GM13977 (cell line): ENCODE data around the gene A4GNT.
"Not testable (repeated sequence)": the region's sequence is repeated elsewhere in the genome, so short reads cannot be mapped to it uniquely, and the experiment has no call there.

Experiments used
- DNase-seq: peaks from one replicate; pipeline ENCODE4 v3.0.0; 2012; ENCODE audit warnings: low spot score
- in situ Hi-C: fragments of 300-500 bp; cut with MboI; formaldehyde crosslinking; loops from one replicate; pipeline ENCODE4 v1.12.0; 2022; ENCODE audit warnings: low sequenced_read_pairs, low pct_unique_long_range_greater_than_20kb, mixed read lengths, inconsistent platforms; ENCODE audit not compliant: unreplicated experiment
- TF ChIP-seq, protein P1 (sequence below): IDR thresholded peaks from 2 replicates; pipeline ENCODE4 v1.5.1; 2012; ENCODE audit warnings: mild to moderate bottlenecking, control low read depth; ENCODE audit not compliant: insufficient read depth; ENCODE audit errors: extremely low read depth, missing control alignments

The A4GNT gene

DNA sequence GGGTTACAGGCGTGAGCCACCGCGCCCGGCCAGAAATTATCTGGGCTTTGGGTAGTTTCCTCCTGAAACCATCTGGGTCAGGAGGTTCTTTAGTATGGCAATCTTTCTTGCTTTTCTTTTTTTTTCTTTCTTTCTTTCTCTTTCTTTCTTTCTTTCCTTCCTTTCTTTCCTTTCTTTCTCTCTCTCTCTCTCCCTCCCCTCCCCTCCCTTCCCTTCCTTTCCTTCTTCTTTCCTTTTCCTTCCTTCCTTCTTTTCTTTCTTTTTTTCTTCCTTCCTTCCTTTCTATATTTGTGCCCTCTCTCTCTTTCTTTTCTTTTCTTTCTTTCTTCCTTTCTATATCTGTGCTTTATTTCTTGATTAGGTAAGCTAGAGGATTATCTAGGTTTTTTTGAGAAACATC, 25.6 kb upstream of the A4GNT start:
- TF ChIP-seq, protein P1, sequence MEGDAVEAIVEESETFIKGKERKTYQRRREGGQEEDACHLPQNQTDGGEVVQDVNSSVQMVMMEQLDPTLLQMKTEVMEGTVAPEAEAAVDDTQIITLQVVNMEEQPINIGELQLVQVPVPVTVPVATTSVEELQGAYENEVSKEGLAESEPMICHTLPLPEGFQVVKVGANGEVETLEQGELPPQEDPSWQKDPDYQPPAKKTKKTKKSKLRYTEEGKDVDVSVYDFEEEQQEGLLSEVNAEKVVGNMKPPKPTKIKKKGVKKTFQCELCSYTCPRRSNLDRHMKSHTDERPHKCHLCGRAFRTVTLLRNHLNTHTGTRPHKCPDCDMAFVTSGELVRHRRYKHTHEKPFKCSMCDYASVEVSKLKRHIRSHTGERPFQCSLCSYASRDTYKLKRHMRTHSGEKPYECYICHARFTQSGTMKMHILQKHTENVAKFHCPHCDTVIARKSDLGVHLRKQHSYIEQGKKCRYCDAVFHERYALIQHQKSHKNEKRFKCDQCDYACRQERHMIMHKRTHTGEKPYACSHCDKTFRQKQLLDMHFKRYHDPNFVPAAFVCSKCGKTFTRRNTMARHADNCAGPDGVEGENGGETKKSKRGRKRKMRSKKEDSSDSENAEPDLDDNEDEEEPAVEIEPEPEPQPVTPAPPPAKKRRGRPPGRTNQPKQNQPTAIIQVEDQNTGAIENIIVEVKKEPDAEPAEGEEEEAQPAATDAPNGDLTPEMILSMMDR, result no peak
- no peak for DNase-seq
- in situ Hi-C loops, result no loop called here

DNA sequence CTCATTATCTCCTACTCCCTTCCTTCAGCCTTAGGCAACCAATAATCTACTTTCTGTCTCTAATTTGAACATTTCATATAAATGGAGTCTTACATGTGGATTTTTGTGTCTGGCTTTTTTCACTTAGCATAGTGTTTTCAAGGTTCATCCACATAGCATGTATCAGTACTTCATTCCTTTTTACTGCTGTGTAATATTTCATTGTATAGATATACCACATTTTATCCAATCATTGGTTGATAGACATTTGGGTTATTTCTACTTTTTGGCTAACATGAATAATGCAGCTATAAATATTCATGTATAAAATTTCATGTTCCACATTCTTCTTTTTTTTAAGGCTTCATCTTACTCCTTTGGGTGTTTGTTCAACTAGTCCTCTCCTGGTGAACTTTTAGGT, 22.3 kb upstream of the A4GNT start:
- DNase-seq, result no peak
- in situ Hi-C loops, result no loop called here
- TF ChIP-seq, protein P1, result no peak

DNA sequence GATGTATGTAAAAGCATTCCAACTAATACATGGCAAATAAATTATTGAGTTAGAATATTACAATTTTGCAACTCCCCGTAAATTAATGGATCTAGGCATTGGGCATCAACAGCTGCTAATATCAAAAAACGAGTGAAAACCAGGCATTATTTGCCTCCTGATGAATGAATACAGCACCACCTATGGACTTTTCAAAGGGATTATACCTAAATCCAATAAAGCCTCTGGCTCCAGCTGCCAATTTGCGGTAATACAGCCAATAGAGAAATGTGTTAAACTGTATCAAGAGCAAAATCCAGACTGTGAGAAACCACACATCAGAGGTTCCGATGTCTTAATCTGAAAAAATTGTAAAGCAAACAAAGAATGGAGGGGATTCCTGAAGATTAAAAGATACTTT, 16.3 kb upstream of the A4GNT start:
- TF ChIP-seq, protein P1, result no peak
- DNase-seq, result no peak
- in situ Hi-C loops, result no loop called here

DNA sequence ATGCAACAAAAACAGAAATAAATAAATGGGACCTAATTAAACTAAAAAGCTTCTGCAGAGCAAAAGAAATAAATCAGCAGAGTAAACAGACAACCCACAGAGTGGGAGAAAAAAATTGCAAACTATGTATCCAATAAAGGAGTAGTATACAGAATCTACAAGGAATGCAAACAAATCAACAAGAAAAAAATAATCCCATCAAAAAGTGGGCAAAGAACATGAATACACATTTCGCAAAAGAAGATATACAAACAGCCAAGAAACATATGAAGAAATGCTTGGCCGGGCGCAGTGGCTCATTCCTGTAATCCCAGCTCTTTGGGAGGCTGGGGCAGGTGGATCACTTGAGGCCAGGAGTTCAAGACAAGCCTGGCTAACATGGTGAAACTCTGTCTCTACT, 10.0 kb upstream of the A4GNT start:
- in situ Hi-C loops, result not testable (repeated sequence)

DNA sequence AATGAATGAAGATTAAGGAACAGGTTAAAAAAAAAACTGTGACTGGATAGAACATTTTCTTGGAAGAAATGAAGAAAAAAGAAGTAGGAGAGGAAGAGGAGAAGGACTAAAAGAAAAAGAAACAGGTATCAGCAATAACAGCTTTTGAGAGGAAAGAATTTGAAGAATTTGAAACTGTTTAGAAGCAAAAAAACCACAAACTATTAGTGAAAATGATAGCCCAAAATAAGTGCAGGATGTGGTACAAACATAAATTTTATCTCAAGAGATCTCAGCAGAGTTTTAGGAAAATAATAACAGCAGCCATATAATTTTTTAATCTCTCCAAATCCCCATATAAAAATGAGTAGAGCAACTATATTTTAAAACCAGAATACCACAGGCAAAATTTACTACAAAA, 8.8 kb upstream of the A4GNT start:
- in situ Hi-C loops, result no loop called here
- TF ChIP-seq, protein P1, result no peak
- DNase-seq, result no peak

More for the DNA sequence above, 10.0 kb upstream of the A4GNT start:
- DNase-seq, result not testable (repeated sequence)

DNA sequence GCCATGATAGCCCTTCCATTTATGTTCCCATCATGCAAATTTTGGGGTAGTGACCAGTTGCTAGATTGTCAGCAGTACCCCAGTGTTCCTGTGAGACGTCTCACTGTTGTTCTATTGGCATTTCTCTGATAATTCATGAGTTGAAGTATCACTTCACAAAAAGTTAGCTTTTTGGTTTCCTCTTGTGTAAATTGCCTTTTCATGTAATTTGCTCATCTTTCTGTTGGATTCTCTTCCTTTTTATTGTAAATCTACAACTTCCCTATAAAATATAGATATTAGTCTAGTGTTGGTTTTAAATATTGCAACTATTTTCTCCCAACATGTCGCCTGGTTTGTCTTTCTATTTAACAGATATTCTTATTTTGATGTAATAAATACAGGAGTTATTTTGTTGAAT, 7.5 kb upstream of the A4GNT start:
- in situ Hi-C loops, result no loop called here
- DNase-seq, result no peak

DNA sequence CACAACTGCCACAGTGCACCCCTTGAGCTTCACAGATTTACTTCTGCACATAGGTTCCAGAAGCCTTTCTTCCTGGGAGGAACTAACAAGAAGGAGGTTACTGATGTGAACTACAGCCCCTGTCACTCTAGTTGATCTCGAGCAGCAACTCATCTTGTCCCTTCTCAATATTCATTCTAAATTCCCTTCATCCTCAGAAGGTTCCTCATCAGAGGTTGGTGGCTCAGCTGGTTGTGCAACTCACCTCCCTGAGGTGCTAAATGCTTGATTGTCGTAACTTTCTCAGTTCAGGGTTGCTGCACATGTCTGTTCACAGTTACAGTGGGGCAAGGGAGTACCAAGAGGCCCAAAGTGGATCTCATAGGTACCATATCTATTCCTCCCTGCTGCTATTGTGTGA, 5.7 kb upstream of the A4GNT start:
- TF ChIP-seq, protein P1, result no peak
- DNase-seq, result no peak
- in situ Hi-C loops, result no loop called here

More for the DNA sequence above, 7.5 kb upstream of the A4GNT start:
- TF ChIP-seq, protein P1, result no peak
